ENCODE measurements around the gene OR1J2.
"Not testable (repeated sequence)": the region's sequence is repeated elsewhere in the genome, so short reads cannot be mapped to it uniquely, and the experiment has no call there.

OR1J2 gene

DNA sequence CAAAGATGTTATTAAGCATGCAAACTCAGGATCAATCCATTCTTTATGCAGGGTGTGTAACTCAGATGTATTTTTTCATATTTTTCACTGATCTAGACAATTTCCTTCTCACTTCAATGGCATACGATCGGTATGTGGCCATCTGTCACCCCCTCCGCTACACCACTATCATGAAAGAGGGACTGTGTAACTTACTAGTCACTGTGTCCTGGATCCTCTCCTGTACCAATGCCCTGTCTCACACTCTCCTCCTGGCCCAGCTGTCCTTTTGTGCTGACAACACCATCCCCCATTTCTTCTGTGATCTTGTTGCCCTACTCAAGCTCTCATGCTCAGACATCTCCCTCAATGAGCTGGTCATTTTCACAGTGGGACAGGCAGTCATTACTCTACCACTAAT is 8.8 kb downstream of the OR1J2 start:
- TF ChIP-seq GATA1 (IDR thresholded peaks at IDR 0.05; ENCODE audit: low read depth, low read length) (no peak), POLR2A (IDR thresholded peaks at IDR 0.05; ENCODE audit: low read length) (no peak)
- DNase-seq = no peak

DNA sequence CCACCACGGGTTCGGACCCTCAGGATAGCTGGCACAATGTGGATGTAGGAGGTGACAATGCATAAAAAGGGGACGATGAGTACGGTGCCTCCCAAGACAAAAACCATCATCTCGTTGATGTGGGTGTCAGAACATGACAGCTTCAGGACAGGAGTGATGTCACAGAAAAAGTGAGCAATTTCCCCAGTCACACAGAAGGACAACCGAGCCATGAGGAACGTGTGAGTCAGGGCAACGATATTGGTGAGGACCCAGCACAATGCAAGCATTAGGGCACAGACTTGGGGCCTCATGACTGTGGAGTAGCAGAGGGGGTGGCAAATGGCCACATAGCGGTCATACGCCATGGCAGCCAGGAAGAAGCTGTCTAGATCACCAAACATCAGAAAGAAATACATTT is 16.0 kb downstream of the OR1J2 start:
- TF ChIP-seq POLR2A (IDR thresholded peaks at IDR 0.05; ENCODE audit: low read length) = no peak
- no peak for TF ChIP-seq GATA1 (IDR thresholded peaks at IDR 0.05; ENCODE audit: low read depth, low read length)
- DNase-seq = no peak

DNA sequence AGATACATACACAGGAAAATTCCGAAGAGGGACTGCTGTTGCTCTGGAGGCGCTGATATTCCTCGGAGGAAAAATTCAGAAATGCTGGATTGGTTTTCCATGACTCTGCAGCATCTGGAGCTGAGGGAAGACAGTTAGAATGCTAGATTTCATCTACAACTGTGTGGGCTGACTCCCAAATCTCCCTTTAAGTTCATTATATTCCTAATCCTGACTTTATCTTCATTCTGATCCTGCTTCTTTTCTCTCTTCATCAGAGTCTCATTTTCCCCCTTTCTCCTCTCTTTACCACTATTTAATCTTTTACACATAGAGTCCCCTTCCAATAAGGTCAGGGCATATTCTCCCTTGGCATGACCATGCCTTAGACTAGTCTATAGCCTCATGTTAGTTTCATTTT is 16.6 kb downstream of the OR1J2 start, which contains the start of gene OR1N1:
Gene OR1N1 (minus strand): TSS at position 101 of the 400 bp plus-strand sequence. CDS start 0 bp downstream, at position 101.
- TF ChIP-seq POLR2A (IDR thresholded peaks at IDR 0.05; ENCODE audit: low read length) (no peak), GATA1 (IDR thresholded peaks at IDR 0.05; ENCODE audit: low read depth, low read length) (no peak)
- no peak for DNase-seq

DNA sequence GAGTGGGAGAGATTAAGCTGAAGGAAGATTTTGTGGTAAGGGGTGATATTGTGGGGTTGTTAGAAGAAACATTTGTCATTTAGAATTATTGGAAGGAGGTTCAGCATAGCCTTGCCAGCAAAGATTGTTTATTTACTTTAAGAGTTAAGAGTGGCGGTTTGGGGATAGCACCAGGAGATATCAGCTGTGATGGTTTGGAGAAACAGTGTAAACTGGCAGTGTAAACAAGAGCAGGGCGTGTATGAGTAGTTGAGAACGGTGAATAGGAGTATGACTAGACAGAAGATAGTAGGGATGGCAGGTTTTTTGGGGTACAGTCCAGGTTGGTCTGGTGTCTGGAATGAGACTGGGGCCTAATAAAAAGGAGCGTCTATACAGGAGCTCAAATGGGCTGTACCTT is 20.6 kb downstream of the OR1J2 start:
- not testable (repeated sequence) for DNase-seq

DNA sequence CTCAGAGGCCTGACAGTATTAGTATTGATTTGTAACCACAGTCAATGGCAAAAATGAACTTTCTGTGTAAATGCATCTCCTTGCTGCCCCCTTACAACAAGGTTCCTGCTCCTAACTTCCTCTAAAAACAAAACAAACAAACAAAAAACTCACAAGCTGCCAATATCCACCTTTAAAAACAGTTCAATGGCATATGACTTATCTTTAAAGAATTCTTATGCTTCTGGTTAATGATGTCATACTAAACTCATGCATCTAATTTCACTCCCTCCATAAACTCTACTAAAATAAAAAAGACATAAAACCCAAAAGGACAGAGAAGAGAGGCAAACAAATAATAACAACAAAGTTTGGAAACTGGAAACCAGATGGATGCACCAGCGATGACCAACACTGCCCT is 25.5 kb downstream of the OR1J2 start:
- no peak for DNase-seq

DNA sequence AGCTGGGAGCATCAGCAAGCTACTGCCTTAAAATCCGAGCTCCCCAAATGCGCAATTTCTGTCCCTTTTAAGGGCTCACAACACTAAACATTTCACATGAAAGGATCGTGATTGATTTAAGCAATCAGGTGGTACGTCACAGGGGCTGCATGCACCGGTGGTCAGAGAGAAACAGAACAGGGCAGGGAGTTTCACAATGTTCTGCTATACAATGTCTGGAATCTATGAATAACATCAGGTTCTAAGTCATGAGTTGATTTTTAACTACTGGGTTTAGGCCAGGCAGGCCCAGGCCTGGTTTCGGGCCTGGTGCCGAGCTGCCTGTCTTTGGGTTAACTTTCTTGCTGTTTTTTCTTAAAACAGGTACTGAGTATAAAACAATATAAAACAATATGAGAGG is 26.5 kb downstream of the OR1J2 start:
- DNase-seq = not testable (repeated sequence)

More for the DNA sequence above, 25.5 kb downstream of the OR1J2 start:
- TF ChIP-seq POLR2A (IDR thresholded peaks at IDR 0.05; ENCODE audit: low read length) (no peak), GATA1 (IDR thresholded peaks at IDR 0.05; ENCODE audit: low read depth, low read length) (no peak)

DNA sequence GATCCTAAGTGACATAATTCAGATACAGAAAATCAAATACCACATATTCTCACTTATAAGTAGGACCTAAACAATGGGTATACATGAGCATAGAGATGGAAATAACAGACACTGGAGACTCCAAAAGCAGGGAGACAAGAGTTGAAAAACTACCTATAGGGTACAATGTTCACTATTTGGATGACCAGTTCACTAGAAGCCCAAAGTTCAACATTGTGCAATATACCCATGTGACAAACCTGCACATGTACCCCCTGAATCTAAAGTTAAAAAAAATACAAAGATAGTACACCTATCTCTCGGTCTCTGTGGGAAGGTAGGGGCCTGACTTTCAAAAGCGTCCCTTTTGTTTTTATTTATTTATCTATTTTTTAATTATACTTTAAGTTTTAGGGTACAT is 28.2 kb downstream of the OR1J2 start:
- TF ChIP-seq GATA1 (IDR thresholded peaks at IDR 0.05; ENCODE audit: low read depth, low read length) = no peak
- TF ChIP-seq POLR2A (IDR thresholded peaks at IDR 0.05; ENCODE audit: low read length) = no peak
- DNase-seq = no peak

DNA sequence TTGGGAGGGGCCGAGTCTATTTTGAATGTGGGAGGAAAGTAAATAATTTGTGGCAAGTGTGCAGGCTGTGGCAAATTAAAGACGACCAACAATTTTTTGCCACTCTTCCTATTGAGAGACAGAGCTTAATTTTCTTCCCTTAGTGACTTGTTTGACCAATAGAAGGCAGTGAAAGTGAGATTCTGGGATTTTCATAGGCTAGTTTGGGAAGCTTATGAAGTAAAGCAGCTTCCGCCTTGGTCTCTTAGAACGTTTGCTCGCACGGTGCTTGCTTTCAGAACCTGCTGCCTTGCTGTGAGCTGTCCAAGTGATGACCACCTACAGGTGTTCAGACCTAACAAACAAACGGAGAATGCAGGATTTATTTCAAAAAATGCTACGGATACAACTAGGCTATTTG is 35.6 kb downstream of the OR1J2 start:
- TF ChIP-seq GATA1 (IDR thresholded peaks at IDR 0.05; ENCODE audit: low read depth, low read length) (no peak), POLR2A (IDR thresholded peaks at IDR 0.05; ENCODE audit: low read length) (no peak)
- no peak for DNase-seq

DNA sequence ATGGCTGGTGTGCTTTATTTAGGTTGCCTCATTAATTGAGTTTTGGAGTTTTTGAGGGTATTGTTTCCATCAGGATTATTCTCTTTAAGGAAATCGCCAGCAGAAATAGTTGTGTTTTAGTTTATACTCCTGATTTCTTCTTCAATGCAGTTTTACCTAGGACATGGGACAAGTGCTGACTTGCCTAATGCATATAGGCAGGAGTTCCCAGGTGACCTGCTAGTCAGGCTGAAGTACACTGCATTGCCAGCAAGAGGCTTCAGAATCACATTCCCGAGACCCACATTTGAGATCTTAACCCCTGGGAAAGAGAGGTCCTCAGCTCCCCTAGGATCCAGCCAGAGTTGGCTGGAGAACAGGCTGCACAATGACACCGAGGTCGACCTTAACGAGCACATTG is 40.8 kb downstream of the OR1J2 start:
- no peak for TF ChIP-seq POLR2A (IDR thresholded peaks at IDR 0.05; ENCODE audit: low read length)
- no peak for TF ChIP-seq GATA1 (IDR thresholded peaks at IDR 0.05; ENCODE audit: low read depth, low read length)
- no peak for DNase-seq

DNA sequence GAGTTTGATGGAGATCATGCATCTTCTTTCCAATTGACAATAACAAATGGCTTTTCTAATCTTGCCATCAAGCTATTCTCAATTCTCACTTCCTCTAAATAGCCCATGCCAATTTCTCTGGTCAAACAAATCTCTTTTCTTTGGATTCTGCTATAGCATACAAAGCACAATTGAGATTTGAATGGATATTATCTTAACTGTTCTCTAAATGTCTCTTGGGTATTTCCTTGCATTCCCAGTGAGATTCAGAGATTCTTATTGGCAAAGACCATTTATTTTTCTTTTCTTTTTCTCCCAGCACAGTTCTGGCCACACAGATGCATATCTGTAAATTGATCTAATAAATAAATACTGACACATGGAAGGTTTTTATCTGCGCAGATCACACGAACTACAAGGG is 42.2 kb downstream of the OR1J2 start, which contains the start of gene OR1N2:
Gene OR1N2 (plus strand): TSS at position 301 of the 400 bp plus-strand sequence. CDS start 100 bp downstream, outside the sequence.
- no peak for DNase-seq
- TF ChIP-seq POLR2A (IDR thresholded peaks at IDR 0.05; ENCODE audit: low read length) (no peak), GATA1 (IDR thresholded peaks at IDR 0.05; ENCODE audit: low read depth, low read length) (no peak)

All from erythroblast (primary cell).